Activated CD4-positive, alpha-beta T cell treated with anti-CD3 and anti-CD28 coated beads for 36 hours (primary cell): Measurements from ENCODE around the gene MKNK1. TPM values are rescaled to one million over a fixed set of nuclear protein-coding genes. Genes with fewer than 3 reads are reported as not detected.
A peak's percentile ranks its signal among the peaks of the same experiment; 100 is the strongest.
"Not testable (repeated sequence)": the region's sequence is repeated elsewhere in the genome, so short reads cannot be mapped to it uniquely, and the experiment has no call there.

Experiments
- ATAC-seq: fragments of 200-7000 bp; cut with Tn5 transposase; one replicate; pipeline ENCODE4 v1.10.0; 2021; ENCODE audit warnings: mild to moderate bottlenecking, moderate library complexity
- CTCF ChIA-PET: fragments of 350-600 bp; sonication (Branson Sonifier 250); formaldehyde crosslinking; loops from one replicate; lab custom pipeline; 2021; ENCODE audit warnings: antibody characterized with exemption; lab: Charles Lee
- POLR2A ChIA-PET: fragments of 350-600 bp; sonication (Branson Sonifier 250); formaldehyde crosslinking; loops from one replicate; lab custom pipeline; 2021; ENCODE audit warnings: antibody characterized with exemption, inconsistent platforms; lab: Charles Lee
- DNase-seq: peaks from one replicate; pipeline ENCODE4 v3.0.0-alpha.2; 2020
- H3K27ac Mint-ChIP-seq: one replicate; pipeline ENCODE4 v1.8.0; 2021; ENCODE audit warnings: mixed read lengths
- H3K27me3 Mint-ChIP-seq: one replicate; pipeline ENCODE4 v1.8.0; 2021; ENCODE audit warnings: mixed read lengths
- H3K36me3 Mint-ChIP-seq: one replicate; pipeline ENCODE4 v1.8.0; 2021; ENCODE audit warnings: low read depth, mixed read lengths
- H3K4me1 Mint-ChIP-seq: one replicate; pipeline ENCODE4 v1.8.0; 2021; ENCODE audit warnings: mixed read lengths
- H3K4me3 Mint-ChIP-seq: one replicate; pipeline ENCODE4 v1.8.0; 2021; ENCODE audit warnings: mild to moderate bottlenecking, moderate library complexity, mixed read lengths
- H3K9me3 Mint-ChIP-seq: one replicate; pipeline ENCODE4 v1.8.0; 2021; ENCODE audit warnings: low read depth, mixed read lengths
- intact Hi-C, 2 experiments: fragments of 100-400 bp; cut with DNase I in 1 of 2; cut with micrococcal nuclease in 1 of 2; formaldehyde crosslinking; loops; one replicate each; pipeline versions ENCODE4 v1.14.2 to v1.15.1; 2022 to 2024; cut with DNase I, micrococcal nuclease
- total RNA-seq, 2 experiments: library from RNA; stranded (reverse); gene quantifications; one replicate each; pipeline ENCODE4 v1.2.3, GENCODE V29; 2021

MKNK1 gene
- 10 to 100 TPM; 27.8 to 31.0 TPM for total RNA-seq

DNA sequence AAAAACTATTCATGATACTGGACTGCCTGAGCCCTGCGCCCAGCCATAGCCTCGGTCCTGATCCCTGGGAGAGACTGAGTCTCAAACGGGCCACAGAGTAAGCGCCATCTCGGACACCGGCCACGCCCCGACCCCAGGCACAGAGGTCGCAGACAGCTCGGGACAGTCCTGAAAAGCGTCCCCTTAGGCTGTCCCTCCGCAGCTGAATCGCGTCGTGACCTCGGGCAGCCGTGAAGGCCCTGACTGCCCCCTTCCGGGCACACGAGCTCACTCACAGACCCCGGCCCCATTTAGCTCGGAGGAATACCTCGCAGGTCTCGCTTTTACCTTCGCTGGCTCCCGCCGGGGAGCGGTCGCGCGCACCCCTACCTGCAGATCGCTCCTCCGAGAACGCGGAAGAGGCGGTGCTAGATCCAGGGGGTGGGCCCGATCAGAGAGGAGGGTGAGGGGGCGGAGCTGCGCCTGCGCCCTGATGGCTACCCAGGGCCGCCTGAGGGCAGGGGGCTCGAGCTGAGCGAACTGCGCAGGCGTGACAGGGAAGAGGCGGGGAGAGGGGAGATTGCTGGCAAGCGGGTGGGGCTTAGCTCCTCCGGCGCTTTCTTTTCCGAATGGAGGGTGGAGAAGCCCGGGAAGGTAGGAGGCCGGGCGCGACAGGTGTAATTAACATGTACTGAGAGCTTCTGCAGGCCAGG, at the start of gene MKNK1:
TSS of gene MKNK1 (minus strand) at position 411 of the 692 bp plus-strand sequence. CDS start 20,941 bp downstream, outside the sequence.
- DNase-seq (peak; percentile 99), ATAC-seq (peak; percentile 98)
- Mint-ChIP-seq H3K9me3 (no peaks in the 10 kb centered on the region), H3K36me3 (peaks cover 8% of the 10 kb centered on the region), H3K27me3 (no peaks in the 10 kb centered on the region), H3K4me3 (peak within 1 kb of the TSS; percentile 87), H3K27ac (peak within 1 kb of the TSS; percentile 82), H3K4me1 (peaks cover 55% of the 10 kb centered on the region)
- ChIA-PET CTCF (interaction anchor here (0.5 to 5.4 kb wide), 11 partner anchors 12 to 264 kb away, joined by 3 to 47 read pairs (median 4); partner anchors contain the start of genes MOB3C and NSUN4), POLR2A (interaction anchor here (0.9 to 2.4 kb wide), 6 partner anchors 10 to 301 kb away, joined by 3 to 19 read pairs (median 4); partner anchors contain the start of genes LRRC41 and MOB3C)
- intact Hi-C loops, result loop anchor here (1.0 to 10.0 kb wide), 6 partner anchors 12 to 919 kb away; partner anchors contain the start of genes EFCAB14 (in 2 of the 2), MOB3C (in 2 of the 2), ATPAF1 (in 1 of the 2) and CMPK1 (in 1 of the 2)

DNA sequence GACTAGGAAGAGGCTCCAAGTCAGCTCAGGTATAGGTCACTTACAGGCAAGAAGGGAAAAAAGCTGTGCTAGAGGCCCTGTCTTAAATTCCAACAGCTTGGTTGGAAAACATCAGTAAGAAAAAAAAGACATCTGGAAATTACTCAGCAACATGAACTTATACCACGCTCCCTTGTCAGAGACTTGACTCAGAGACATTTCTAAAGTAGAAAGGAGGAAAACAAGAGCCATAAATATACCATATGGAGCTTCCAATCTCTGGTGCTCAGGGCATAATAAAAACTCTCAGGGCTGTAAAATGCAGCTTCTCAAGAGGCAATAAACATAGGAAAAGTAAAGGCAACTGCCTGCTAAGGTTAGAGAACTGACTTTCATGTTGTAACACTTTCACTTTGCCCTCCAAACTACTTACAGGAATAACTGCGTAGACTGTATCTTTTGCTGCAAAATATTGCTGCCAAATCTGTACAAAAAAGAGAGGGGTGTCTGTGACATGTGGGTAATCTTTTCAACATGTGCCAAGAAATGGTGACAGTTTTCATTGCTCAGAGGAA, 49.4 kb upstream of the MKNK1 start:
- POLR2A ChIA-PET, result no interaction called here
- intact Hi-C loops, result no loop called here
- ATAC-seq (peak; percentile 65), DNase-seq (no peak)
- Mint-ChIP-seq H3K9me3 (peaks cover 2% of the 10 kb centered on the region), H3K4me1 (peaks cover 21% of the 10 kb centered on the region), H3K4me3 (no peak overlapping the region), H3K27me3 (no peaks in the 10 kb centered on the region), H3K36me3 (peaks cover 53% of the 10 kb centered on the region), H3K27ac (peak overlapping the region; percentile 20)
- CTCF ChIA-PET, result interaction anchor here (0.9 kb wide), 1 partner anchor 22 kb away, joined by 3 read pairs; no protein-coding TSS in a partner anchor

DNA sequence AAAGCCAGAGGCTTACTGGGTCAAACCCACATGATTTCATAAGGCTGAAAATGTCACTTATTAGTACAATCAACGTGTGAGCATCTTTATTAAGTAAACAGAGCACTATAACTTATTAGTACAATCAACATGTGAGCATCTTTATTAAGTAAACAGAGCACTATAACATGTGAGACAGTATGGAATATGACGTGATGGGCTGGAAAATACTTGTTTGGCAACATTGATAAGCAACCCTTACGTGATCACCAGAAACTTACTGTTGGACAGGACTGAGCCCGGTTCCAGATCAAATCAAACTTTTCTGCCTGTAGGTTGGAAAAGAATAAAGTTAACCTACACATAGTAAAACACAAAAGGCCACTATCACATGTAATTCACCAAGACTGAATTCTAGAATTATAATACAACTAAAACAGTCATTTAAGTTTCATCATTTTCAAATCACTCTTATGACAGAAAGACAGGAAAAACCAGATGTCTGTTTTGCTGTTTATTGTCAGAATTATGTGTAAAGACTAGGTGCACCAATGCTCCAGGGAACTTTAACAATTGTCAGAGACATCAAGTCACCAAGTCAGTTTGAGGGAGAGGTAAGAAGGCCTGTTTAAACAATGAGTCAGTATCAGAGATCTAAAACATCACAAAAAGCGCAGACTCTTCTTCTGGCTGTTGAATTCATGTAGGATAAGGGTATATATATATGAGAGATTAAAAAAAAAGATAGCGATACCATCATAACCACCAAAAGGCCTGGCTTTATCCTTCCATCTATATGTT, 48.4 kb upstream of the MKNK1 start:
- ChIA-PET CTCF (interaction anchor here (0.9 kb wide), 1 partner anchor 23 kb away, joined by 3 read pairs; no protein-coding TSS in a partner anchor), POLR2A (no interaction called here)
- Mint-ChIP-seq H3K4me1 (peaks cover 15% of the 10 kb centered on the region), H3K27me3 (no peaks in the 10 kb centered on the region), H3K36me3 (peaks cover 50% of the 10 kb centered on the region), H3K4me3 (no peak overlapping the region), H3K27ac (no peak overlapping the region), H3K9me3 (peaks cover 2% of the 10 kb centered on the region)
- DNase-seq (no peak), ATAC-seq (no peak)
- intact Hi-C loops, result no loop called here

DNA sequence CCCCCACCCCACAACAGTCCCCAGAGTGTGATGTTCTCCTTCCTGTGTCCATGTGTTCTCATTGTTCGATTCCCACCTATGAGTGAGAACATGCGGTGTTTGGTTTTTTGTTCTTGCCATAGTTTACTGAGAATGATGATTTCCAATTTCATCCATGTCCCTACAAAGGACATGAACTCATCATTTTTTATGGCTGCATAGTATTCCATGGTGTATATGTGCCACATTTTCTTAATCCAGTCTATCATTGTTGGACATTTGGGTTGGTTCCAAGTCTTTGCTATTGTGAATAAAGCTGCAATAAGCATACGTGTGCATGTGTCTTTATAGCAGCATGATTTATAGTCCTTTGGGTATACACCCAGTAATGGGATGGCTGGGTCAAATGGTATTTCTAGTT, 47.1 kb upstream of the MKNK1 start:
- H3K9me3 Mint-ChIP-seq, H3K4me3 Mint-ChIP-seq, ATAC-seq, H3K27ac Mint-ChIP-seq, intact Hi-C loops, CTCF ChIA-PET, DNase-seq, H3K27me3 Mint-ChIP-seq: not testable (repeated sequence)
- peaks cover 25% of the 10 kb centered on the region for H3K4me1 Mint-ChIP-seq
- peaks cover 55% of the 10 kb centered on the region for H3K36me3 Mint-ChIP-seq
- POLR2A ChIA-PET, result interaction anchor here (0.6 kb wide), 1 partner anchor 407 kb away, joined by 6 read pairs; no protein-coding TSS in a partner anchor

DNA sequence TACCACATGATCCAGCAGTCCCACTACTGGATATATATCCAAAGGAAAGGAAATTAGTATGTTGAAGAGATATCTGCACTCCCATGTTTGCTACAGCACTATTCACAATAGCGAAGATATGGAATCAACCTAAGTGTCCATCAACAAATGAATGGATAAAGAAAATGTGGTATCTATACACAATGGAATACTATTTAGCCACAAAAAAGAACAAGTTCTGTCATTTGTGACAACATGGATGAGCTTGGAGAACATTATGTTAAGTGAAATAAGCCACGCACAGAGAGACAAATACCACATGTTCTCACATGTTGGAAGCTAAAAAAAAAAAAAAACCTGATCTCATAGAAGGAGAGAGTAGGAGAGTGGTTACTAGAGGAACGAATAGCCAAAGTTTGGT, 46.4 kb upstream of the MKNK1 start:
- intact Hi-C loops, result no loop called here
- H3K36me3 Mint-ChIP-seq, result peaks cover 48% of the 10 kb centered on the region
- no peaks in the 10 kb centered on the region for H3K27me3 Mint-ChIP-seq
- H3K4me1 Mint-ChIP-seq, result peaks cover 25% of the 10 kb centered on the region
- peaks cover 2% of the 10 kb centered on the region for H3K9me3 Mint-ChIP-seq
- no peak overlapping the region for H3K4me3 Mint-ChIP-seq
- ATAC-seq, result no peak
- no peak for DNase-seq
- ChIA-PET POLR2A (interaction anchor here (0.6 kb wide), 1 partner anchor 407 kb away, joined by 6 read pairs; no protein-coding TSS in a partner anchor), CTCF (interaction anchor here (1.1 kb wide), 1 partner anchor 46 kb away, joined by 3 read pairs; the partner anchor contains the start of gene MKNK1)
- no peak overlapping the region for H3K27ac Mint-ChIP-seq

DNA sequence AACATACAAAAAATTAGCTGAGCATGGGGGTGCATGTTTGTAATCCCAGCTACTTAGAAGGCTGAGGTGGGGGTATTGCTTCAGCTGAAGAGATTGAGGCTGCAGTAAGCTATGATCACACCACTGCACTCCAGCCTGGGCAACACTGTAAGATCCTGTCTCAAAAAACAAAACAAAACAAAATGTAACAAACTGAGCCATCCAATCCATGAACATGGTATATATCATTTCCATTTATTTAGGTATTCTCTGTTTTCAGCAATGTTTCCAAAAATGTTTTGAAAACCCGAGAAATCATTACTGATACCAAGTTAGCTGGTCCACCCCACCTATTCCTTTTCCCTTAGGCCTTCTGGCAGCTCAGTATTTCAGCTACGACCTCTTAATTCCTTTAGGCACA, 45.7 kb upstream of the MKNK1 start:
- Mint-ChIP-seq H3K9me3 (peaks cover 2% of the 10 kb centered on the region), H3K36me3 (peaks cover 46% of the 10 kb centered on the region), H3K27me3 (no peaks in the 10 kb centered on the region), H3K4me3 (no peak overlapping the region), H3K27ac (no peak overlapping the region), H3K4me1 (peaks cover 25% of the 10 kb centered on the region)
- ChIA-PET CTCF (interaction anchor here (1.1 kb wide), 2 partner anchors 36 to 46 kb away, joined by 3 read pairs; partner anchors contain the start of gene MKNK1), POLR2A (interaction anchor here (0.6 kb wide), 1 partner anchor 913 kb away, joined by 4 read pairs; no protein-coding TSS in a partner anchor)
- ATAC-seq (no peak), DNase-seq (no peak)
- intact Hi-C loops, result no loop called here

DNA sequence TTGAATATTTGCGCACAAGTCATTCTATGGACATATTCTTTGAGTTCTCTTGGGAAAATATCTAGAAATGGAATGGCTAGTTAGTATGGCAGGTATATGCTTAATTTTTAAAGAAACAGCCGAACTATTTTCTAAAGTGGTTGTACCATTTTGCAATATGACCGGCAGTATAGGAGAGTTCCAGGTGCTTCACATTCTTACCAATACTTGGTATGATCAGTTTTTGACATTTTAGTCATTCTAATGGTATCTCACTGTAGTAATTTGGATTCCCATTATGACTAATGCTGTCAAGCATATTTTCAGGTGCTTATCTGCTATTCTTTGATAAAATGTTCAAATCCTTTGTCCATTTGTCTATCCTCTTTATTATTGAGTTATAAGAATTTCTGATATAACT, 43.5 kb upstream of the MKNK1 start:
- DNase-seq, result no peak
- ChIA-PET POLR2A (no interaction called here), CTCF (interaction anchor here (1.5 kb wide), 1 partner anchor 14 kb away, joined by 4 read pairs; no protein-coding TSS in a partner anchor)
- intact Hi-C loops, result no loop called here
- peak; percentile 68 for ATAC-seq
- no peaks in the 10 kb centered on the region for H3K27me3 Mint-ChIP-seq
- no peak overlapping the region for H3K27ac Mint-ChIP-seq
- no peaks in the 10 kb centered on the region for H3K9me3 Mint-ChIP-seq
- H3K4me3 Mint-ChIP-seq, result no peak overlapping the region
- H3K4me1 Mint-ChIP-seq, result peaks cover 11% of the 10 kb centered on the region
- peaks cover 40% of the 10 kb centered on the region for H3K36me3 Mint-ChIP-seq

DNA sequence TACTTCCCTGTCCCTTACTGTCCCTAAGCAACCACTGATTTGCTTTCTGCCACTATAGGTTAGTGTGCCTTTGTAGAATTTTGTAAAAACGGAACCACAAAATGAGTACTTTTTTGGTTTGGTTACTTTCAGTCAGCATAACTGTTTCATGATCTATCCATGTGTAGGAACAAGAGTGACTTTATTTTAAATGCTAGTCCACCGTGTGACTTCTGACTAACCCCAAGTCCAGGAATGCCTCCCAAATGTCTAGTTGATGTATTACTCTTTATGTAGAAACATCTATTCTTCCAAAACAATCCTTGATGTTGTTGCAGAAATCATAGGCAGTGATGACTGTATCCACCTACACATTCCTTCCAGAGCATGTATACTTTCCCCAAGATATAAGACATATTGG, 42.8 kb upstream of the MKNK1 start:
- ATAC-seq, result peak; percentile 79
- no peak for DNase-seq
- Mint-ChIP-seq H3K9me3 (no peaks in the 10 kb centered on the region), H3K36me3 (peaks cover 33% of the 10 kb centered on the region), H3K4me1 (peaks cover 10% of the 10 kb centered on the region), H3K27ac (no peak overlapping the region), H3K4me3 (no peak overlapping the region), H3K27me3 (no peaks in the 10 kb centered on the region)
- intact Hi-C loops, result no loop called here
- ChIA-PET POLR2A (no interaction called here), CTCF (no interaction called here)

DNA sequence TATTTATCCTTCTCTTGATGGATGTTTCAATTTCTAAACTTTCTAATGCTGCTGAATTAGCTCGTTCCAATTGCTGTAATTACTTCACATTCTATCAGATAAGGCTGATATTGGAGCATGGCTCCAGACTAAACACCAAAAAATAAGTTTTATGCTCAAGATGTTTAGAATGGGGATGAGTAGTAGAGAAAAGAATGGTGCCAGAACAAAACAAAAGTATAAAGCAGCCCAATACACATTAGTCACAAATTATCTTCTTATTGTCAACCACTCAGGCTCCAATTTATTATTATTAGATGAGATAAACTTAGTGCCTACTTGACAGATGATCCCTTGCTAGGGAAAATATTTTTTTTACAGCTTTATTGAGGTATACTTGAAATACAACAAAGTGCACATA, 42.3 kb upstream of the MKNK1 start:
- peaks cover 32% of the 10 kb centered on the region for H3K36me3 Mint-ChIP-seq
- intact Hi-C loops, result no loop called here
- peaks cover 10% of the 10 kb centered on the region for H3K4me1 Mint-ChIP-seq
- no peaks in the 10 kb centered on the region for H3K9me3 Mint-ChIP-seq
- H3K27me3 Mint-ChIP-seq, result no peaks in the 10 kb centered on the region
- no peak overlapping the region for H3K27ac Mint-ChIP-seq
- no peak for DNase-seq
- no peak for ATAC-seq
- CTCF ChIA-PET, result no interaction called here
- POLR2A ChIA-PET, result no interaction called here
- no peak overlapping the region for H3K4me3 Mint-ChIP-seq

DNA sequence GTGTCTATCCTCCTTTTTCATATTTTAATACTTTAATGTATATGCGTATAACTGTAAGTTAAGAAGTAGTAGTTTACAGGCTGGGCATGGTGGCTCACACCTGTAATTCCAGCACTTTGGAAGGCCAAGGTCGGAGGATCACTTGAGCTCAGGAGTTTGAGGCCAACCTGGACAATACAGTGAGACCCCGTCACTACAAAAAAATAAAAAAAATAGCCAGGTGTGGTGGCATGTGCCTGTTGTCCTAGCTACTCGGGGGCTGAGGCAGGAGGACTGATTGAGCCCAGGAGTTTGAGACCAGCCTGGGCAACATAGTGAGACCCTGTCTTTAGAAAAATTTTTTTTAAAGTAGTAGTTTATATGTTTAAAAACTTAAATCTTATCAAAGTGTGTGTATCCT, 41.7 kb upstream of the MKNK1 start:
- no peak for DNase-seq
- CTCF ChIA-PET, result no interaction called here
- H3K27ac Mint-ChIP-seq, result no peak overlapping the region
- no peaks in the 10 kb centered on the region for H3K9me3 Mint-ChIP-seq
- H3K4me3 Mint-ChIP-seq, result no peak overlapping the region
- no peak for ATAC-seq
- peaks cover 33% of the 10 kb centered on the region for H3K36me3 Mint-ChIP-seq
- no peaks in the 10 kb centered on the region for H3K27me3 Mint-ChIP-seq
- intact Hi-C loops, result no loop called here
- POLR2A ChIA-PET, result no interaction called here
- H3K4me1 Mint-ChIP-seq, result peaks cover 10% of the 10 kb centered on the region

DNA sequence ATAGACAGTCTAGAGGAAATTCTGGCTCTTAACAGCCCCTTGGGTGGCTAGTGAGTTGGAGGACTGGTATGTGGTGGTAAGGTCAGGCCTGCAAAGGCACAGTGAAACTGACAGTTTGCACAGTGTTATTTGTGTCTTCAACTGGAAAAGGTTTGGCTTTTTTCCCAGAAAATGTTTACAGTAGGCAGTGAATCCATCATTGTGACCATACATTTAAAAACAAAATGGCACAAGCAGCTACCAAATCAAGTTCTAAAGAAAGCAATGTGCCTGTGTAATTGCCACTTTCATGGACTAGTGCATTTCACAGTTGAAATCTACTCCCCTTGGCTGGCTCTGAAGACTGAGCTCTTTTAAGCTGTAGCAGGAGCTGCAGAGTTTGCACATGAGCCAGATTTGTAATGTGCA, 39.3 kb upstream of the MKNK1 start:
- CTCF ChIA-PET, result no interaction called here
- POLR2A ChIA-PET, result no interaction called here

More for the DNA sequence above, 39.3 kb upstream of the MKNK1 start:
- Mint-ChIP-seq H3K27me3 (no peaks in the 10 kb centered on the region), H3K4me1 (peaks cover 10% of the 10 kb centered on the region), H3K4me3 (no peak overlapping the region), H3K27ac (no peak overlapping the region), H3K36me3 (peaks cover 20% of the 10 kb centered on the region), H3K9me3 (no peaks in the 10 kb centered on the region)
- DNase-seq (no peak), ATAC-seq (no peak)
- intact Hi-C loops, result no loop called here
